Activated CD4-positive, alpha-beta T cell treated with anti-CD3 and anti-CD28 coated beads, Interleukin-2, amount 50 U/mL, for 48 hours (primary cell): Measurements from ENCODE around the gene ANXA3.
"Not testable (repeated sequence)": the region's sequence is repeated elsewhere in the genome, so short reads cannot be mapped to it uniquely, and the experiment has no call there.

Experiments used
- DNase-seq, 2 experiments: peaks; one replicate each; pipeline ENCODE4 v3.0.0-alpha.2; 2020

ANXA3 gene

GRCh38 chr4:78551420-78552351, at the start of gene ANXA3:
Gene ANXA3, plus strand, starts transcription at chr4:78551770. Its CDS starts 2,704 bp downstream, at chr4:78554474.
- DNase-seq, result peak; percentile 4

GRCh38 chr4:78506260-78506659, 45.3 kb upstream of the ANXA3 start:
- DNase-seq, result not testable (repeated sequence)

GRCh38 chr4:78509043-78509442, 42.5 kb upstream of the ANXA3 start:
- no peak for DNase-seq

- DNase-seq, result no peak
Observed at GRCh38 chr4:78510108-78510507, 41.5 kb upstream of the ANXA3 start.

GRCh38 chr4:78510681-78511080, 40.9 kb upstream of the ANXA3 start:
- no peak for DNase-seq

GRCh38 chr4:78512357-78512920, 39.1 kb upstream of the ANXA3 start:
- DNase-seq, result no peak

- no peak for DNase-seq
Observed at GRCh38 chr4:78513411-78513975, 38.1 kb upstream of the ANXA3 start.

GRCh38 chr4:78517050-78517652, 34.4 kb upstream of the ANXA3 start:
- no peak for DNase-seq

- DNase-seq, result no peak
Observed at GRCh38 chr4:78518561-78518960, 33.0 kb upstream of the ANXA3 start.

GRCh38 chr4:78519962-78520361, 31.6 kb upstream of the ANXA3 start:
- DNase-seq, result no peak

- DNase-seq, result no peak
Observed at GRCh38 chr4:78520808-78521226, 30.8 kb upstream of the ANXA3 start.

GRCh38 chr4:78524009-78524408, 27.6 kb upstream of the ANXA3 start:
- no peak for DNase-seq

GRCh38 chr4:78525559-78525958, 26.0 kb upstream of the ANXA3 start:
- no peak for DNase-seq

- no peak for DNase-seq
Observed at GRCh38 chr4:78527103-78527502, 24.5 kb upstream of the ANXA3 start.

- no peak for DNase-seq
Observed at GRCh38 chr4:78527555-78527954, 24.0 kb upstream of the ANXA3 start.

GRCh38 chr4:78528327-78528726, 23.2 kb upstream of the ANXA3 start:
- no peak for DNase-seq

GRCh38 chr4:78529569-78530209, 21.9 kb upstream of the ANXA3 start:
- no peak for DNase-seq

- no peak for DNase-seq
Observed at GRCh38 chr4:78532046-78532445, 19.5 kb upstream of the ANXA3 start.

GRCh38 chr4:78533854-78534253, 17.7 kb upstream of the ANXA3 start:
- DNase-seq, result no peak

- DNase-seq, result no peak
Observed at GRCh38 chr4:78534286-78534955, 17.1 kb upstream of the ANXA3 start.

GRCh38 chr4:78542373-78542772, 9.2 kb upstream of the ANXA3 start:
- no peak for DNase-seq

- DNase-seq, result no peak
Observed at GRCh38 chr4:78543424-78544125, 8.0 kb upstream of the ANXA3 start.
